ENCODE measurements around the gene DPP6. TPM values are rescaled to one million over a fixed set of nuclear protein-coding genes. Genes with fewer than 3 reads are reported as not detected.

The DPP6 gene
- total and polyA plus RNA-seq, 9 of the 15 experiments (the other 6 are each of a cell fraction or from before 2014, with no cell fraction given): not detected

DNA sequence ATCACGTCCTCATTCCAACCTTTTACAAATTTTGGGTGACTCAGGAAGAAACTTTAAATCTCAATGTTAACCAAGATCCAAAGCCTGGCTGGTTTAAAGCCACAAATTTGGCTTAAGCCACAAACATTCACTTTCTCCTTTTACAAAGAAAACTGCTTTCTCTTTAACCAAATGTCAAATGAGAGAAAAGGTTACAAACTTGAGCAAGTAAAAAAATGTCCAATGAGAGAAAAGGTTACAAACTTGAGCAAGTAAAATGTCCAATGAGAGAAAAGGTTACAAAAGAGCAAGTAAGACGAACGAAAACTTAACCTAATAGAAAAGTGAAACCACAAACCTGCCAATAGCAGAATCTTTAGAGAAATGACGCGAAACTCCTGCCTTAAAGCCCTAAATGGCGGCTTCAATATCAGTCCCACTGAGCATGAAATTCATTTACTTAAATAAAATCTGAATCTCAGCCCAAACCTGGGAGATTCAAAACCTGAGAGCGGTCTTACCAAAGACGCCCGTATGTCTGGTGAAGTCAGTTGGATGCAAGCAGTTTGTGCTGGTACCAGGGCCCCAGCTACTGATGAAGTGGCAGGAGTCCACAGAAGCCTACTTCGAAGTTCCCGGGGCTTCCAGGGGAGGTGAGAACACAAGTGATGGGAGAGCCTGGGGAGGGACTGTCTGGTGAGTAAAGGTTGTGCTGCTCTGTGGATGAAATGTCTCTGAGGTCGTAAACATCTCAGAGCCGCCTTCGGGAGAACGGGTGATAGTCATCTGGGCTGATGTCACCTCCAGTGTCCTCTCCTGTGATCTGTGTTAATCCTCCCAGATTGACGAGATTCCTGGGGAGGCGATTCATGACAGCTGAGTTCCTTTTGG is 876.2 kb downstream of the DPP6 start (continued):
- TF ChIP-seq HMGN3 (IDR thresholded peaks at IDR 0.05; ENCODE audit: borderline replicate concordance, extremely low read depth, insufficient read length, low read depth, low read length): no peak
- peak; percentile 9 for TF ChIP-seq TAF9B (IDR thresholded peaks at IDR 0.05; ENCODE audit: partially characterized antibody)
- TF ChIP-seq ZNF282 (CRISPR knock-in tag; IDR thresholded peaks at IDR 0.05): no peak
- TF ChIP-seq ATF1 (CRISPR knock-in tag; IDR thresholded peaks at IDR 0.05): no peak
- peak; percentile 87 for TF ChIP-seq ATF1 (tag; IDR thresholded peaks at IDR 0.05)
- no peak for TF ChIP-seq HDAC8 (tag; IDR thresholded peaks at IDR 0.05)
- peak in 1 of 2 experiments; percentile 15; a peak in 1 of 4 replicates for TF ChIP-seq HDAC1 (IDR thresholded peaks at IDR 0.05)
- TF ChIP-seq L3MBTL2 (IDR thresholded peaks at IDR 0.05): peak; percentile 67
- TF ChIP-seq MEIS2 (IDR thresholded peaks at IDR 0.05; ENCODE audit: partially characterized antibody): peak; percentile 63
- no peak for TF ChIP-seq HBP1 (CRISPR knock-in tag; IDR thresholded peaks at IDR 0.05)
- TF ChIP-seq ZNF197 (CRISPR knock-in tag; IDR thresholded peaks at IDR 0.05; ENCODE audit: low read depth): no peak
- TF ChIP-seq, protein P1, sequence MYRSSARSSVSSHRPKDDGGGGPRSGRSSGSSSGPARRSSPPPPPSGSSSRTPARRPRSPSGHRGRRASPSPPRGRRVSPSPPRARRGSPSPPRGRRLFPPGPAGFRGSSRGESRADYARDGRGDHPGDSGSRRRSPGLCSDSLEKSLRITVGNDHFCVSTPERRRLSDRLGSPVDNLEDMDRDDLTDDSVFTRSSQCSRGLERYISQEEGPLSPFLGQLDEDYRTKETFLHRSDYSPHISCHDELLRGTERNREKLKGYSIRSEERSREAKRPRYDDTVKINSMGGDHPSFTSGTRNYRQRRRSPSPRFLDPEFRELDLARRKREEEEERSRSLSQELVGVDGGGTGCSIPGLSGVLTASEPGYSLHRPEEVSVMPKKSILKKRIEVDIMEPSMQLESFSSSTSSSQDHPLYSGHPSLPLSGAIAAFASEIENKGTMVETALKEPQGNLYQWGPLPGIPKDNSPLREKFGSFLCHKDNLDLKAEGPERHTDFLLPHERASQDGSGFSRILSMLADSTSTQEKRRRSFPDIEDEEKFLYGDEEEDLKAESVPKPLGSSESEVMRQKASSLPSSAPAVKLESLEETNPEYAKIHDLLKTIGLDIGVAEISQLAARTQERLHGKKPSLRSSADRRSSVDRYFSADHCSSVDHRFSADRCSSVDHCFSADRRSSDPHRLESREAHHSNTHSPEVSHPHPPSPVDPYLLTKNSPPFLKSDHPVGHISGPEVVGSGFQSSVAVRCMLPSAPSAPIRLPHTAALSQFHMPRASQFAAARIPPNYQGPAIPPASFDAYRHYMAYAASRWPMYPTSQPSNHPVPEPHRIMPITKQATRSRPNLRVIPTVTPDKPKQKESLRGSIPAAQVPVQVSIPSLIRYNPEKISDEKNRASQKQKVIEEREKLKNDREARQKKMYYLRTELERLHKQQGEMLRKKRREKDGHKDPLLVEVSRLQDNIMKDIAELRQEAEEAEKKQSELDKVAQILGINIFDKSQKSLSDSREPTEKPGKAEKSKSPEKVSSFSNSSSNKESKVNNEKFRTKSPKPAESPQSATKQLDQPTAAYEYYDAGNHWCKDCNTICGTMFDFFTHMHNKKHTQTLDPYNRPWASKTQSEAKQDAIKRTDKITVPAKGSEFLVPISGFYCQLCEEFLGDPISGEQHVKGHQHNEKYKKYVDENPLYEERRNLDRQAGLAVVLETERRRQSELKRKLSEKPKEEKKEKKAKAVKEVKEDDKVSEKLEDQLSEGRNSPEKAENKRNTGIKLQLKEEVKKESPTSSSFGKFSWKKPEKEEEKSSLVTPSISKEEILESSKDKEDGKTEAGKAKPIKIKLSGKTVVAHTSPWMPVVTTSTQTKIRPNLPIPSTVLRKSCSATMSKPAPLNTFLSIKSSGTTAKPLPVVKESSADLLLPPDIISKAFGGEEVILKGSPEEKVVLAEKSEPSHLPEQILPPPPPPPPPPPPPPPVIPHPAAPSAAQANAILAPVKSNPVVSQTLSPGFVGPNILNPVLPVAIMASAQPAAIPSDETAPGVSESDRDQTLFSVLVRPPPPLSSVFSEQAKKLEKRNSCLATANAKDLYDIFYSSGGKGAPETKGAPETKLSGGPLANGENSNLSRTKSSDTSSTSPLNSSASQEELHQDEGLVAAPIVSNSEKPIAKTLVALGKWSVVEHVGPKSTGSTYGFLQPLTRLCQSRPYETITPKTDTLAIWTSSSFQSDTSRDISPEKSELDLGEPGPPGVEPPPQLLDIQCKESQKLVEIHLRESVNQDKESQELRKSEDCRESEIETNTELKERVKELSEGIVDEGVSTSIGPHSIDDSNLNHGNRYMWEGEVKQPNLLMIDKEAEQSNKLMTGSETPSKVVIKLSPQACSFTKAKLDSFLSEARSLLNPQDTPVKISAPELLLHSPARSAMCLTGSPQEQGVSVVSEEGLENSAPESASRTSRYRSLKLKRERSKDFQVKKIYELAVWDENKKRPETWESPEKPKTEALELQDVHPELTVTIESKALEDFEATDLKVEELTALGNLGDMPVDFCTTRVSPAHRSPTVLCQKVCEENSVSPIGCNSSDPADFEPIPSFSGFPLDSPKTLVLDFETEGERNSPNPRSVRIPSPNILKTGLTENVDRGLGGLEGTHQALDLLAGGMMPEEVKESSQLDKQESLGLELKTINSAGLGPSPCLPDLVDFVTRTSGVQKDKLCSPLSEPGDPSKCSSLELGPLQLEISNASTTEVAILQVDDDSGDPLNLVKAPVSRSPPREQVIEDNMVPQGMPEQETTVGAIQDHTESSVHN (IDR thresholded peaks at IDR 0.05; ENCODE audit: borderline replicate concordance in 1 of 2, low read depth in 1 of 2): no peak
- no peak for TF ChIP-seq PHF21A (IDR thresholded peaks at IDR 0.05; ENCODE audit: borderline replicate concordance, low read depth)
